ENCODE results near the gene SERPINA3. TPM values are rescaled to one million over a fixed set of nuclear protein-coding genes. Genes with fewer than 3 reads are reported as not detected.

The SERPINA3 gene
- total and polyA plus RNA-seq, 8 donors, result 1.1 to 198 (median 1.4) TPM

GRCh38 chr14:94624537-94625352 is 12.6 kb downstream of the SERPINA3 start:
- no peak for ATAC-seq
- H3K36me3 ChIP-seq, result no peaks in the 10 kb centered on the region
- intact Hi-C loops (cut with DNase I), result no loop called here
- TF ChIP-seq CTCF (IDR thresholded peaks at IDR 0.05), result no peak
- DNase-seq, result no peak
- peaks cover 0 to 10% of the 10 kb centered on the region in 2 donors for H3K27me3 ChIP-seq
- no peak overlapping the region for H3K27ac ChIP-seq
- H3K4me1 ChIP-seq, result no peaks in the 10 kb centered on the region
- peaks cover 0 to 2% of the 10 kb centered on the region in 2 donors for H3K9me3 ChIP-seq
- H3K4me3 ChIP-seq, result no peak overlapping the region

GRCh38 chr14:94625353-94625635 is 13.1 kb downstream of the SERPINA3 start:
- H3K36me3 ChIP-seq, result no peaks in the 10 kb centered on the region
- no peak overlapping the region for H3K4me3 ChIP-seq
- TF ChIP-seq CTCF (IDR thresholded peaks at IDR 0.05), result no peak
- no peaks in the 10 kb centered on the region for H3K9me3 ChIP-seq
- DNase-seq (no peak), ATAC-seq (no peak)
- no peak overlapping the region for H3K27ac ChIP-seq
- intact Hi-C loops (cut with DNase I), result no loop called here
- H3K4me1 ChIP-seq, result no peaks in the 10 kb centered on the region
- peaks cover 0 to 10% of the 10 kb centered on the region in 2 donors for H3K27me3 ChIP-seq

GRCh38 chr14:94628578-94628977 is 16.4 kb downstream of the SERPINA3 start:
- Histone ChIP-seq H3K36me3 (no peaks in the 10 kb centered on the region), H3K9me3 (no peaks in the 10 kb centered on the region), H3K27ac (no peak overlapping the region), H3K4me1 (no peaks in the 10 kb centered on the region), H3K27me3 (peaks cover 0 to 8% of the 10 kb centered on the region in 2 donors), H3K4me3 (no peak overlapping the region)
- DNase-seq (no peak), ATAC-seq (no peak)
- intact Hi-C loops (cut with DNase I), result no loop called here
- no peak for TF ChIP-seq CTCF (IDR thresholded peaks at IDR 0.05)

GRCh38 chr14:94630396-94630795 is 18.2 kb downstream of the SERPINA3 start:
- TF ChIP-seq CTCF (IDR thresholded peaks at IDR 0.05), result no peak
- no peaks in the 10 kb centered on the region for H3K36me3 ChIP-seq
- H3K4me3 ChIP-seq, result no peak overlapping the region
- DNase-seq, result no peak
- no peaks in the 10 kb centered on the region for H3K27me3 ChIP-seq
- ATAC-seq, result no peak
- intact Hi-C loops (cut with DNase I), result no loop called here
- no peaks in the 10 kb centered on the region for H3K9me3 ChIP-seq
- no peaks in the 10 kb centered on the region for H3K4me1 ChIP-seq
- H3K27ac ChIP-seq, result no peak overlapping the region

- no peaks in the 10 kb centered on the region for H3K27me3 ChIP-seq
- intact Hi-C loops (cut with DNase I), result no loop called here
- H3K9me3 ChIP-seq, result no peaks in the 10 kb centered on the region
- H3K4me3 ChIP-seq, result no peak overlapping the region
- no peak for DNase-seq
- no peaks in the 10 kb centered on the region for H3K4me1 ChIP-seq
- no peak overlapping the region for H3K27ac ChIP-seq
- H3K36me3 ChIP-seq, result no peaks in the 10 kb centered on the region
- no peak for TF ChIP-seq CTCF (IDR thresholded peaks at IDR 0.05)
- no peak for ATAC-seq
These were observed 18.9 kb downstream of the SERPINA3 start for GRCh38 chr14:94631050-94631449.
